Melanocyte of skin (primary cell): Measurements from ENCODE around the gene TMEM213. TPM values are rescaled to one million over a fixed set of nuclear protein-coding genes. Genes with fewer than 3 reads are reported as not detected.

Experiments used
- small RNA-seq, 2 donors: library from RNA; depleted of rRNA; stranded (forward); fragments of <200 nt; gene quantifications; one replicate each; pipeline ENCODE3, GENCODE V24; 2012
- total RNA-seq, 2 donors: library from RNA; depleted of rRNA; stranded (reverse); fragments of >200 nt; gene quantifications; 2 replicates each; pipeline ENCODE4 v1.2.3, GENCODE V29; 2012

TMEM213 gene
- total RNA-seq = under 1 TPM in 1 of 2 donors, not detected in 1; under 0.01 TPM

GRCh38 chr7:138797715-138798320, at the start of gene TMEM213, which contains the start of gene ATP6V0A4:
Gene TMEM213 (plus strand): TSS chr7:138797994. CDS start chr7:138798105, 111 bp downstream.
Gene ATP6V0A4 (minus strand): TSS chr7:138798196. CDS start chr7:138771247, 26,949 bp downstream.

Small RNA genes within 50 kb of the gene (small RNA-seq; reads per million reads assigned to genes)
- 0 reads per million in 2 donors for gene RNU6-1272P

Other genes with a start within 250 kb of the TMEM213 start
- gene SVOPL, start 96.6 kb upstream of the TMEM213 start, total RNA-seq = not detected
- 10 to 100 TPM in 1 of 2 donors, 1 to 10 TPM in 1; 6.0 to 14.8 TPM for gene ATP6V0A4, start 202 bp downstream of the TMEM213 start, total RNA-seq
- gene KIAA1549, start 183.4 kb downstream of the TMEM213 start, total RNA-seq = 1 to 10 TPM in 1 of 2 donors, under 1 TPM in 1; 1.00 to 1.0 TPM
- gene ZC3HAV1L, start 238.0 kb downstream of the TMEM213 start, total RNA-seq = 10 to 100 TPM; 11.4 to 18.6 TPM